ENCODE measurements around the gene MAPK6.

DNA sequence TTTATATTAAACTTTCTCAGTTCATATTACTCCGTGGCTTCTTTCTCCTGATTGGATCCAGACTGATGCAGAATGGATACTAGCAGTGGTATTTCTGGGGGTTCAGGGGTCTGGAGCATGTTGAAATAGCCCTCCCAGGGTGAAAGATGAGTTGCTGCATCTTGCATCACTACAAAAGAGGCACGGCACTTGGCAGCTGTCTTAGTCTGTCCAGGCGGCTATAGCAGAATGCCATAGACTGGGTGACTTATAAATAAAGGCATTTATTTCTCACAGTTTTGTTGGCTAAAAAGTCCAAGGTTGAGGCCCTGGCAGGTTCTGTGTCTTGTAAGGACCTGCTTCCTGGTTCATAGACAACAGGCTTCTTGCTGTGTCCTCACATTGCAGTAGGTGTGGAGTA, 94.2 kb downstream of the MAPK6 start:
- TF ChIP-seq, protein P1, sequence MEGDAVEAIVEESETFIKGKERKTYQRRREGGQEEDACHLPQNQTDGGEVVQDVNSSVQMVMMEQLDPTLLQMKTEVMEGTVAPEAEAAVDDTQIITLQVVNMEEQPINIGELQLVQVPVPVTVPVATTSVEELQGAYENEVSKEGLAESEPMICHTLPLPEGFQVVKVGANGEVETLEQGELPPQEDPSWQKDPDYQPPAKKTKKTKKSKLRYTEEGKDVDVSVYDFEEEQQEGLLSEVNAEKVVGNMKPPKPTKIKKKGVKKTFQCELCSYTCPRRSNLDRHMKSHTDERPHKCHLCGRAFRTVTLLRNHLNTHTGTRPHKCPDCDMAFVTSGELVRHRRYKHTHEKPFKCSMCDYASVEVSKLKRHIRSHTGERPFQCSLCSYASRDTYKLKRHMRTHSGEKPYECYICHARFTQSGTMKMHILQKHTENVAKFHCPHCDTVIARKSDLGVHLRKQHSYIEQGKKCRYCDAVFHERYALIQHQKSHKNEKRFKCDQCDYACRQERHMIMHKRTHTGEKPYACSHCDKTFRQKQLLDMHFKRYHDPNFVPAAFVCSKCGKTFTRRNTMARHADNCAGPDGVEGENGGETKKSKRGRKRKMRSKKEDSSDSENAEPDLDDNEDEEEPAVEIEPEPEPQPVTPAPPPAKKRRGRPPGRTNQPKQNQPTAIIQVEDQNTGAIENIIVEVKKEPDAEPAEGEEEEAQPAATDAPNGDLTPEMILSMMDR (IDR thresholded peaks at IDR 0.05), result no peak
- no peak for TF ChIP-seq POLR2A (IDR thresholded peaks at IDR 0.05)
